ENCODE data around the gene IL4R. TPM values are rescaled to one million over a fixed set of nuclear protein-coding genes. Genes with fewer than 3 reads are reported as not detected.
"Not testable (repeated sequence)": the region's sequence is repeated elsewhere in the genome, so short reads cannot be mapped to it uniquely, and the experiment has no call there.

The IL4R gene
- total RNA-seq, 1 donor from 2014 or later, result 143 TPM

- ATAC-seq (no peak), DNase-seq (no peak)
- Histone ChIP-seq H3K4me3 (no peak overlapping the region), H3K4me1 (peaks cover 4% of the 10 kb centered on the region), H3K9me3 (no peaks in the 10 kb centered on the region), H3K27me3 (ENCODE audit: low read depth) (no peaks in the 10 kb centered on the region), H3K27ac (peak overlapping the region; percentile 36), H3K36me3 (no peaks in the 10 kb centered on the region)
- intact Hi-C loops (cut with DNase I), result no loop called here
- no peak for TF ChIP-seq CTCF (IDR thresholded peaks at IDR 0.05)
Measured at GRCh38 chr16:27287051-27287811, 26.5 kb upstream of the IL4R start.

GRCh38 chr16:27287887-27288286 is 25.9 kb upstream of the IL4R start:
- Histone ChIP-seq H3K4me3 (no peak overlapping the region), H3K27ac (no peak overlapping the region), H3K27me3 (ENCODE audit: low read depth) (no peaks in the 10 kb centered on the region), H3K4me1 (peaks cover 4% of the 10 kb centered on the region), H3K36me3 (no peaks in the 10 kb centered on the region), H3K9me3 (no peaks in the 10 kb centered on the region)
- ATAC-seq, result peak; percentile 52 to 53
- intact Hi-C loops (cut with DNase I), result no loop called here
- TF ChIP-seq CTCF (IDR thresholded peaks at IDR 0.05), result no peak
- no peak for DNase-seq

- H3K9me3 ChIP-seq; DNase-seq; intact Hi-C loops (cut with DNase I); H3K36me3 ChIP-seq; H3K4me3 ChIP-seq; H3K27ac ChIP-seq; ATAC-seq; H3K27me3 ChIP-seq (ENCODE audit: low read depth); H3K4me1 ChIP-seq: not testable (repeated sequence)
Measured at GRCh38 chr16:27288313-27288712, 25.5 kb upstream of the IL4R start.

GRCh38 chr16:27289669-27290068 is 24.1 kb upstream of the IL4R start:
- ATAC-seq (no peak), DNase-seq (no peak)
- H3K36me3 ChIP-seq, result no peaks in the 10 kb centered on the region
- H3K4me1 ChIP-seq, result peaks cover 4% of the 10 kb centered on the region
- no peak overlapping the region for H3K4me3 ChIP-seq
- no peak overlapping the region for H3K27ac ChIP-seq
- H3K27me3 ChIP-seq (ENCODE audit: low read depth), result no peaks in the 10 kb centered on the region
- TF ChIP-seq CTCF (IDR thresholded peaks at IDR 0.05), result no peak
- intact Hi-C loops (cut with DNase I), result no loop called here
- no peaks in the 10 kb centered on the region for H3K9me3 ChIP-seq

- Histone ChIP-seq H3K36me3 (no peaks in the 10 kb centered on the region), H3K27me3 (ENCODE audit: low read depth) (no peaks in the 10 kb centered on the region), H3K4me1 (no peaks in the 10 kb centered on the region), H3K27ac (no peak overlapping the region), H3K9me3 (no peaks in the 10 kb centered on the region), H3K4me3 (no peak overlapping the region)
- no peak for ATAC-seq
- DNase-seq, result no peak
- intact Hi-C loops (cut with DNase I), result no loop called here
- TF ChIP-seq CTCF (IDR thresholded peaks at IDR 0.05), result no peak
Measured at GRCh38 chr16:27290562-27290961, 23.2 kb upstream of the IL4R start.

- Histone ChIP-seq H3K27me3 (ENCODE audit: low read depth) (no peaks in the 10 kb centered on the region), H3K4me1 (no peaks in the 10 kb centered on the region), H3K27ac (no peak overlapping the region), H3K36me3 (no peaks in the 10 kb centered on the region), H3K9me3 (no peaks in the 10 kb centered on the region), H3K4me3 (no peak overlapping the region)
- ATAC-seq, result no peak
- TF ChIP-seq CTCF (IDR thresholded peaks at IDR 0.05), result no peak
- intact Hi-C loops (cut with DNase I), result no loop called here
- no peak for DNase-seq
Measured at GRCh38 chr16:27291106-27291505, 22.7 kb upstream of the IL4R start.

Data from lower lobe of right lung (tissue), 2 donors.